Left renal cortex interstitium (tissue), 4 donors: Measurements from ENCODE around the gene UBA6. TPM values are rescaled to one million over a fixed set of nuclear protein-coding genes. Genes with fewer than 3 reads are reported as not detected.
"Not testable (repeated sequence)": the region's sequence is repeated elsewhere in the genome, so short reads cannot be mapped to it uniquely, and the experiment has no call there.

ENCODE experiments used
- DNase-seq, 4 donors: peaks; one replicate each; pipeline ENCODE4 v3.0.0-alpha.2; 2013; ENCODE audit warnings: low read depth in 4 of 4, low spot score in 2 of 4, missing footprints in 1 of 4
- polyA plus RNA-seq, 4 donors: library from polyadenylated mRNA; unstranded; fragments of 120-200 nt; gene quantifications; one replicate each; pipeline ENCODE4 v1.2.1, GENCODE V29; 2013; ENCODE audit not compliant: insufficient read length in 4 of 4

UBA6 gene
- polyA plus RNA-seq, 4 donors = 40.9 to 72.5 (median 55.8) TPM

- DNase-seq = no peak
Observed at GRCh38 chr4:67714955-67715354, 14.0 kb upstream of the UBA6 start.

- DNase-seq = no peak
Observed at GRCh38 chr4:67714248-67714583, 13.3 kb upstream of the UBA6 start.

DNA sequence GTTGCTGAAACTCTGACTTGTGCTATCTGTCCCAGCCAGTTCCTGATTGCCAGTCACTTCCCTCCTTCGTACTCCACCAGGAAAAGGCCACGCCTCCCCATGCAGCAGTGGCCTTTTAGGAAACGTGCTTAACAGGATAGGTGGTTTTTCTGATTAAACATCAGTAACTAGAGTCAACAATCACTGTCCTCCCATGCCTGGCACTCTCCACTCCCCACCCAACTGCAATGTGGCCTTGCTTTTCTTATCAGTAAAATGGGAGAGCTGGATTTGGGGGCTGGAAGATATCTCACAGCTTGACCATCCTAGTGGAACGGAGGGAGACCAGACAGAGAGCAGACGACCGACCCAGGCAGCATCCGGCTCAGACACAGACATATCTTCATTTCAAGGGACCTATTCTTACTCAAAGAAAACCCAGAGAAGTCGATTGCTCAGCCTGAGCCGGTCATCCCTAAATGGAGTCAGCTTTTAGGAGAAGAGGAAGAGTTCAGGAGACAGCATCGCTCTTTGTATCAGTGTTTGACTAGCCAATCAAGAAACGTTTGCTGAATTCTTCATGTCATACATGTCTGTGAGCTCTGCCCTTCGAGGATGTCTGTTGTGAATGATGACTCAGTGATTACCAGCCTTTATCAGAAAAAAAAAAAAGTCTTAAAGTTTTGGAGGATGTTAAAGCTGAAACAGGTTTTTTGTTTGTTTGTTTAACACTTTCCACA, 12.7 kb upstream of the UBA6 start:
- no peak for DNase-seq

GRCh38 chr4:67712650-67713528, 11.9 kb upstream of the UBA6 start:
- no peak for DNase-seq

- DNase-seq = no peak
Observed at GRCh38 chr4:67712000-67712625, 11.2 kb upstream of the UBA6 start.

- not testable (repeated sequence) for DNase-seq
Observed at GRCh38 chr4:67706682-67707081, 5.7 kb upstream of the UBA6 start.

GRCh38 chr4:67704843-67705242, 3.9 kb upstream of the UBA6 start:
- no peak for DNase-seq

DNA sequence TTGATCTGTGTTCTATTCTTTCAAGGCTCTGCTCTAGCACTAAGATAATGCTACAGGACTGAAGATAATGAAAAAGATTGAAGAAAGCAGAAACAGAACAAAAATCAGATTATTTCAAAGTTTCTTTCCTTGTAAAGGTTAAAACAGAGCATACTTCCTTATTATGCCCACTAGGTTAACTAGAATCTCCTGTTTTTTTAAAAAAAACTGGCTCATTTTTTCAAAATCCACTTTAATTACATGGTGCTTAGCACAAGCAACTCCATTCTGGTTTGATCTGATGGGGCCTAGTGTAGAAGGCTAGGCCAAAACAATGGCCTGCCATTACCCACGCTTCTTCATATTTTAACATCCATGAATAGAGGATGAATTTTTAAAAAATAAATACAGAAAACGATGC, 1.2 kb upstream of the UBA6 start:
- no peak for DNase-seq

DNA sequence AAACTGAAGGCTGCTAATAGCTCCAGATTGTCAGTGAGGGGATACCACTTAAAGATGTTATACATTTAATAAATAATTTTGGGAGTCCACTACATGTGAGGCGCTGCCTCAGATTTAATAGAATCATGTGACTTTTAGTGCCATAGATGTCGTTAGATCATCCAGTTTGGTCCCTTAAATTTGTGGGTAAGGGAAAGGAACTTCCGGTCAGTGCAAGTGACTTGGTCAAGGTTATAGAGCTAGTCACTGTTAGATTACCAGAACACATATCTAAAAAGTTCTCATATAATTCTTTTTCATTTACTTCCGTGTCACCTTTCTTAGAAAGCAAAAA, 529 bp upstream of the UBA6 start:
- DNase-seq = no peak

DNA sequence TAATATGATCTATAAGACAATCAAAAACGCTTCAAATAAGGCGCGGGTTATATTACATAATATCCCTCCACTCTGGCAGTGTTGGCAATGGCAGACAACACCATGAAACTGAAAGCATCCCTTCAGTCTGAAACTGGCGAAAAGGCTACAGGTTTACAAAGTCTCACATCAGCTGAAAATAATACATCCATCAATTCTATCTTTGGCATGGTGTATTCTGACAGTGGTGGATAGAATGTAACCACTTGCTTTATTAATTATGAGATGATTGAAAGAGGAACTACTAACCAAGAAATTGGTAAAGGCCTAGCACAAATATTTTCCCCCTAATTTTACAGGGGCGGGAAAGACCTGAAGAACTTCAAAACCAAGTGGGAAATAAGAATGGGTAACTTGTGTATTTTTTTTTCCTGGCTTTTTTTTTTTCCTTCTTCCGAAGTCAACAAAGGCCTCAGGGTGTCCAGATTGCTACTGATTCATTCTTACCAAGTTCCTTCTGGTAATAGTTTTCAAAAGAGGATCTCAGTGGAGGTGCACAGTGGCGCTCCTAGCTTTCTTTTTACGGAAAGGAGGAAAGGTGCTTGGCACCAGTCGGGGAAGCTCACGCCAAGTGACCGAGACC, 728 bp downstream of the UBA6 start:
- peak in 2 of 4 donors; percentile 4 to 50 for DNase-seq

DNA sequence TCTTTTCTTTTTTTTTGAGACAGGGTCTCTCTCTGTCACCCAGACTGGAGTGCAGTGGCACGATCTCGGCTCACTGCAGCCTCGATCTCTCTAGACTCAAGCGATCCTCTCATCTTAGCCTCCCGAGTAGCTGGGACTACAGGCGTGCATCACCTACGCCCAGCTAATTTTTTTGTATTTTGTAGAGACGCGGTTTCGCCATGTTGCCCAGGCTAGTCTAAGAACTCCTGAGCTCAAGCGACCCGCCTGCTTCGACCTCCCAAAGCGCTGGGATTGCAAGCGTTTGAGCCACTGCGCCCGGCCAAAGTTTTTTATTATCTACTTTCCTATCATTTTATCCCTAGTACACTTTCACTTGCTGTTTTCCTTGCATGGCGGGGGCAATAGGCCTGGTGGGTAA, 1.4 kb downstream of the UBA6 start:
- no peak for DNase-seq

DNA sequence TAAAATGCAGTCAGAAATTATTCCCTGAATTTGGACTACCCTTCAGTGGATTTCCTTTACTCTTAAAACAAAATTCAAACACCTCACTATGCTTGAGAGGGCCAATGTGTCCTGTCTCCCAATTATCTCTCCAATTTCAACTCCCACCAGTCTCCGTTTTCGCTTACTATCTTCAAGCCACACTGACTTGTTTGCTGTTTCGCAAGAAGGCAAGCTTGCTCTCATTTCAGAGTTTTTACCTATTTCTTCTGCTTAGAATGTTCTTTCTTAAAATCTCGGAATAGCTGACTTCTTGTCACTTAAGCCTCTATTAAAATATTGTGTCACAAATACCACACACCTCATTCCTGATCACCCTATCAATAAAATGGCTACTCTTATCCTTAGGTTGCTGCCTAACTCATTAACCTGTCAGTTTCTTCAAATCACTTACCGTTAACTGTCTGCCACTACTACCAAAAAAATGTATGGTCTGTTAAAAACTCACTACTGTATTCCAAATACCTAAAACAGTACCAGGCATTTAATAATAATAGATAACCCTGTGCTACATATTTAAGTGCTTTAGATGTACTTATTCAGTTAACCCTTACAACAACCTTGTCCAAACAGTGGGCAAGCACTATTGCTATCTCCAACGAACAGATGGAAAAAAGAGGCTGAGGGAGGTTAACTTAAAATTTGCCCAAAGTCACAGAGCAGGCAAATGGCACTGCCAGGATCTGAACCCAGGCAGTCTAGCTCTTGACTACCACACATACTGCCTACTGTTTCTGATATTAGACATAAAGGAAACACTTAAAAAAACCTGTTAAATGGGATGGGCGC, 2.9 kb downstream of the UBA6 start:
- no peak for DNase-seq

DNA sequence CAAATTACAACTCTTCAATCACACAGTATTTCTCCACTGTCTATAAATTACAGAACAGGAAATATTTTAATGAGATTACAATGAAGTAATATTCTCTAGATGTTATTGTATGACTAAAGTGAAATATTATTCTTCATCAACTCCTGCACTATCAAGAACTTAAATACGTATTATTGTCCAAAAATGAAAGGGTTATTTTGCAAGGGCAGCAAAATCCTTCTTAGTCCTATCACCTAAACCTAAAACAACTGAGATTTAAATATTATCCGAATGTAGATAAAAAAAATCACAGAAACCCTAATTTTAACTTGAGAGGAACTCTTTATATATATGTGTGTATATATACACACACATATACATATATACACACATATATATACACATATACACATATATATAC, 4.9 kb downstream of the UBA6 start:
- DNase-seq = no peak

- no peak for DNase-seq
Observed at GRCh38 chr4:67694662-67695061, 6.3 kb downstream of the UBA6 start.

- no peak for DNase-seq
Observed at GRCh38 chr4:67691328-67691727, 9.6 kb downstream of the UBA6 start.

GRCh38 chr4:67687636-67688035, 13.3 kb downstream of the UBA6 start:
- no peak for DNase-seq

DNA sequence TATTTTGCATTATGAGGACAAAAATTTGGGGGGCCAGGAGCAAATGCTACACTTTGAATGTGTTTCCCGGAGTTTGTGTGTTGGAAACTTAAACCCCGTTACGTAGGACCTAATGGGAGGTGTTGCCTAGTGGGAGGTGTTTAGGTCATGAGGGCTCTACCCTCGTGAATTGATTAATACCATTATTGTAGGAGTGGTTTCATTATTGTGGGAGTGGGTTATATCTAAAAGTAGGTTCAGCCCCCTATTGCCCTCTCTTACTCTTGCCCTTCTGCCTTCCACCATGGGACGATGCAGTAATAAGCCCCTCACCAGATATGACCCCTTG, 15.5 kb downstream of the UBA6 start:
- no peak for DNase-seq

DNA sequence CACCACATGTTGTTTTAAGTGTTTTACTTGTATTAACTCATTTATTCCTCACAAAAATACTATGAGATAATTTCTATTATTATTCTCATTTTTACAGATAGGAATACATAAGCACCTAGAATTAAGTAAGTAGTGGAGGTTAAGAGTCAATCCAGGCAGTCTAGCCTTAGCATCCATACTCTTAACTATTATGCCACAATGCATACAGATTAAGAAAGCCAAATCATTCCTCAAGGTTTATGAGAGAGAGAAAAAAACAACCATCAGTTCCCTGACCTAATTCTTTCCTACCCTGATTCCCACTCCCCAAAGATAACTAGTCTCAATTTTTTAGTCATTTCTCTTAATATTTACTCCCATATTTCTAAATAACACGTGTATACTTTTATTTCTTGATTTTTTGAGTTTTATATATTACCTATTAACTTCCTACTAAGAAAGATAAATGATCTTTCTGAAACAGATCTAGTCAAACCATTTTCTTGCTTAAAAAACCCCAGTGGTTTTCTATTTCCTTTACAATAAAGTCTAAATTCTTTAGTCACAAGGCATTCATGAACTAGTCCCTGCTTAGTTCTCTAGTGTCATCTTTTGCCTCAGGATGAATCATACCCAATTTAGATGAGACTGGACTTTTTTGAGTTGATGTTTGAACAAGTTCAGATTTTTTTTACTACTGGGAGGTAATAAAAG, 16.0 kb downstream of the UBA6 start:
- DNase-seq = no peak

DNA sequence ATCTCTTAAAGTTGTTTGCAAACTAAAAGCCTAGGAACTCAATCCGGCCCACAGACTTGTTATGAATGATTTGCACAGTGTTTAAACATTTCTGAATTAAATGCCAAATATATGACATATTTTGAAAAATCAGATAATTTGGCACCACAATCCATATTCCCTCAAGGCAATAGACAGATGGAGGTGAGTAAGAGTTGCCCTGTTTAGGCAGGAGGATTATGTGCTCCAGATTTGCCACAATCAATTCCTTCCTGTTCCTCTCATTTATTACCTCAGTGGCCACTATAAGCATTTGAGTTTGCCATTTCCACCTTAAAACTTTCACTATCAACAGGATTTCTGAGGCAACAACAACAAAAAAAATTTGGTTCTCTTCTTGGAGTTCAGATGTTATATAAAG, 18.7 kb downstream of the UBA6 start:
- no peak for DNase-seq

DNA sequence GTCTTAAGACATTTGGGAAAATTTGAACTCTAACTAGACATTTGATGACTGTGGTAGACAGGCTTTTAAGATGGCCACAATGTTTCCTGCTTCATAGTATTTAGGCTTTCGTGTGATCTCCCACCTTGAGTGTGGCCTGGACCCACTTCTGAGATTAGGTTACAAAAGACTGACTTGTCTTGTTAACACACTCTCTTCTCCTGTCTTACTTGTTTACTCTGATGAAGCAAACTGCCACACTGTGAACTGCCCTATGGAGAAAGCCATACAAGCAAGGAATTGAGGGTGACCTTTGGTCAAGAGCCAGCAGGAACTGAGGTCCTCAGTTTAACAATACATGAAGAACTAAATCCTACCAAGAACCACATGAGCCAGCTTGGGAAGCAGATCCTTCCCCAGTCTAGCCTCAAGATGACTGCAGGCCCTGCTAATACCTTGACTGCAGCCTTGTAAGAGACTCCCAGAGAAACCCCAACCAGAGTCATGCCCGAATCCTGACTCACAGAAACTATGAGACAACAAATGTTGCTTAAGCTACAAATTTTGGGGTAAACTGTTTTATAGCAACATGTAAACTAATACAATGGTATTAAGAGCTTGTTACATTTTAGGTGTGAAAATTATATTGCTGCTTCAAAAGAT, 20.3 kb downstream of the UBA6 start:
- DNase-seq = no peak
